H9 (cell line): Measurements from ENCODE around the gene S100A7. TPM values are rescaled to one million over a fixed set of nuclear protein-coding genes. Genes with fewer than 3 reads are reported as not detected.

Experiments used
- DNase-seq: peaks from one replicate; pipeline ENCODE4 v3.0.0-alpha.2; 2017
- H2AFZ ChIP-seq: one replicate; pipeline ENCODE4 v1.6.1; 2013; ENCODE audit warnings: mild to moderate bottlenecking, low read length, control low read depth, moderate library complexity
- H2AK5ac ChIP-seq: 2 replicates; pipeline ENCODE4 v1.6.1; 2013; ENCODE audit warnings: low read length, control low read depth, mixed read lengths; ENCODE audit not compliant: insufficient read length
- H2BK120ac ChIP-seq: one replicate; pipeline ENCODE4 v1.6.1; 2013; ENCODE audit warnings: low read depth, mild to moderate bottlenecking, low read length, control low read depth, inconsistent platforms; ENCODE audit not compliant: poor library complexity, severe bottlenecking
- H2BK12ac ChIP-seq: 2 replicates; pipeline ENCODE4 v1.6.1; 2013; ENCODE audit warnings: low read length, control low read depth, mixed read lengths, low read depth; ENCODE audit not compliant: insufficient read length
- H2BK15ac ChIP-seq: 2 replicates; pipeline ENCODE4 v1.6.1; 2013; ENCODE audit warnings: low read depth, low read length, control low read depth
- H2BK20ac ChIP-seq: one replicate; pipeline ENCODE4 v1.6.1; 2013; ENCODE audit warnings: low read depth, mild to moderate bottlenecking, low read length, control low read depth, inconsistent platforms; ENCODE audit not compliant: poor library complexity, severe bottlenecking
- H2BK5ac ChIP-seq: 2 replicates; pipeline ENCODE4 v1.6.1; 2013; ENCODE audit warnings: low read length, control low read depth, mixed read lengths; ENCODE audit not compliant: insufficient read length
- H3K14ac ChIP-seq: 2 replicates; pipeline ENCODE4 v1.6.1; 2013; ENCODE audit warnings: low read length, control low read depth; ENCODE audit not compliant: insufficient read depth
- H3K18ac ChIP-seq: 2 replicates; pipeline ENCODE4 v1.6.1; 2013; ENCODE audit warnings: low read depth, mild to moderate bottlenecking, mixed read lengths, low read length, control low read depth; ENCODE audit not compliant: insufficient read length
- H3K23ac ChIP-seq: 2 replicates; pipeline ENCODE4 v1.6.1; 2013; ENCODE audit warnings: low read length, control low read depth, mixed read lengths, low read depth; ENCODE audit not compliant: insufficient read length
- H3K23me2 ChIP-seq: 2 replicates; pipeline ENCODE4 v1.6.1; 2013; ENCODE audit warnings: low read depth, mild to moderate bottlenecking, mixed read lengths, low read length, control low read depth; ENCODE audit not compliant: insufficient read length, poor library complexity, severe bottlenecking
- H3K27ac ChIP-seq: 2 replicates; pipeline ENCODE4 v1.5.1; 2013; ENCODE audit warnings: low read length, control low read depth, mixed read lengths, low read depth; ENCODE audit not compliant: insufficient read length
- H3K27me3 ChIP-seq: 2 replicates; pipeline ENCODE4 v1.6.1; 2013; ENCODE audit warnings: low read length, control low read depth, inconsistent platforms; ENCODE audit not compliant: insufficient read depth
- H3K4ac ChIP-seq: 2 replicates; pipeline ENCODE4 v1.6.1; 2013; ENCODE audit warnings: low read depth, mild to moderate bottlenecking, control low read depth, inconsistent platforms, low read length, moderate library complexity
- H3K4me1 ChIP-seq: 2 replicates; pipeline ENCODE4 v1.6.1; 2013; ENCODE audit warnings: low read length, control low read depth, inconsistent platforms; ENCODE audit not compliant: insufficient read depth
- H3K4me2 ChIP-seq: 2 replicates; pipeline ENCODE4 v1.6.1; 2013; ENCODE audit warnings: low read length, control low read depth, mixed read lengths; ENCODE audit not compliant: insufficient read length, insufficient read depth
- H3K56ac ChIP-seq: 2 replicates; pipeline ENCODE4 v1.6.1; 2013; ENCODE audit warnings: low read depth, mild to moderate bottlenecking, mixed read lengths, low read length, control low read depth; ENCODE audit not compliant: insufficient read length
- H3K79me1 ChIP-seq: 2 replicates; pipeline ENCODE4 v1.6.1; 2013; ENCODE audit warnings: low read depth, mild to moderate bottlenecking, moderate library complexity, low read length, control low read depth, inconsistent platforms; ENCODE audit not compliant: insufficient read depth, poor library complexity, severe bottlenecking
- H3K79me2 ChIP-seq: 2 replicates; pipeline ENCODE4 v1.6.1; 2013; ENCODE audit warnings: low read length, control low read depth, inconsistent platforms; ENCODE audit not compliant: insufficient read depth
- H3K9ac ChIP-seq: 2 replicates; pipeline ENCODE4 v1.6.1; 2013; ENCODE audit warnings: low read length, control low read depth, mixed read lengths; ENCODE audit not compliant: insufficient read length; ENCODE audit errors: extremely low read depth
- H3K9me3 ChIP-seq: one replicate; pipeline ENCODE4 v1.6.1; 2013; ENCODE audit warnings: low read depth, low read length, inconsistent platforms; ENCODE audit not compliant: control insufficient read depth
- H3T11ph ChIP-seq: one replicate; pipeline ENCODE4 v1.6.1; 2013; ENCODE audit warnings: mild to moderate bottlenecking, low read length, control low read depth, inconsistent platforms
- H4K20me1 ChIP-seq: one replicate; pipeline ENCODE4 v1.6.1; 2013; ENCODE audit not compliant: control insufficient read depth, insufficient read length, insufficient read depth
- H4K5ac ChIP-seq: 2 replicates; pipeline ENCODE4 v1.6.1; 2013; ENCODE audit warnings: low read depth, mild to moderate bottlenecking, mixed read lengths, low read length, control low read depth; ENCODE audit not compliant: insufficient read length
- H4K8ac ChIP-seq: replicated peaks from 2 replicates; pipeline ENCODE4 v1.6.1; 2013; ENCODE audit warnings: low read length, control low read depth, mixed read lengths, low read depth; ENCODE audit not compliant: insufficient read length
- H4K91ac ChIP-seq: 2 replicates; pipeline ENCODE4 v1.6.1; 2013; ENCODE audit warnings: low read depth, mild to moderate bottlenecking, moderate library complexity, mixed read lengths, low read length, control low read depth; ENCODE audit not compliant: insufficient read length
- H3K27ac Mint-ChIP-seq, 3 experiments: 2 replicates in 2 of 3; 3 replicates in 1 of 3; pipeline ENCODE4 v1.8.0; 2020 to 2021; ENCODE audit warnings: mixed read lengths in 3 of 3, mild to moderate bottlenecking in 1 of 3, moderate library complexity in 1 of 3
- H3K27me3 Mint-ChIP-seq: 2 replicates; pipeline ENCODE4 v1.8.0; 2021; ENCODE audit warnings: low read depth, mild to moderate bottlenecking, moderate library complexity, mixed read lengths
- H3K36me3 Mint-ChIP-seq, 3 experiments: 2 replicates in 2 of 3; 3 replicates in 1 of 3; pipeline ENCODE4 v1.8.0; 2020 to 2021; ENCODE audit warnings: low read depth in 3 of 3, mixed read lengths in 3 of 3; ENCODE audit not compliant: insufficient read depth in 1 of 3
- H3K4me1 Mint-ChIP-seq, 2 experiments: 2 replicates each; pipeline ENCODE4 v1.8.0; 2020; ENCODE audit warnings: mixed read lengths in 2 of 2
- H3K4me3 Mint-ChIP-seq, 2 experiments: 2 replicates in 1 of 2; 3 replicates in 1 of 2; pipeline ENCODE4 v1.8.0; 2020 to 2021; ENCODE audit warnings: mild to moderate bottlenecking in 2 of 2, mixed read lengths in 2 of 2, moderate library complexity in 1 of 2
- H3K9me3 Mint-ChIP-seq, 2 experiments: 2 replicates in 1 of 2; 3 replicates in 1 of 2; pipeline ENCODE4 v1.8.0; 2020; ENCODE audit warnings: mild to moderate bottlenecking in 2 of 2, mixed read lengths in 2 of 2, moderate library complexity in 1 of 2
- CTCF ChIP-seq: fragments of 200-600 bp; sonication (generic); conservative IDR thresholded peaks from 3 replicates; pipeline ENCODE4 v1.8.0; 2021; ENCODE audit warnings: antibody characterized with exemption, mild to moderate bottlenecking
- WGBS: extraction: QIAGEN DNeasy Blood & Tissue Kit; methylation state at CpG from one replicate; pipeline ENCODE4 v1.1.7; 2013; ENCODE audit warnings: missing lambda C conversion rate, low lambda C conversion rate, mixed read lengths; ENCODE audit not compliant: insufficient read length; ENCODE audit errors: extremely low coverage; 5-methylcytosine and 5-hydroxymethylcytosine counted together
- total RNA-seq: library from RNA; stranded (reverse); gene quantifications from 2 replicates; pipeline ENCODE4 v1.2.1, GENCODE V29; 2021

The S100A7 gene
- total RNA-seq, 1 experiment from 2014 or later, result not detected

GRCh38 chr1:153441238-153441755 lies 19.2 kb downstream of the S100A7 start:
- H3K27me3 Mint-ChIP-seq, result peaks cover 26% of the 10 kb centered on the region
- Histone ChIP-seq H3K4me1 (no peaks in the 10 kb centered on the region), H2BK120ac (no peak overlapping the region), H3K4me2 (no peak overlapping the region), H3K79me2 (no peaks in the 10 kb centered on the region), H4K91ac (no peak overlapping the region), H3K4ac (no peak overlapping the region), H3K23ac (no peak overlapping the region), H2BK5ac (no peak overlapping the region), H3K9ac (no peak overlapping the region), H3T11ph (no peak overlapping the region), H4K20me1 (no peaks in the 10 kb centered on the region), H2BK20ac (no peak overlapping the region), H3K9me3 (no peaks in the 10 kb centered on the region), H2BK15ac (no peak overlapping the region), H3K14ac (no peak overlapping the region), H3K27ac (no peak overlapping the region), H2AFZ (no peak overlapping the region), H2AK5ac (no peak overlapping the region), H4K5ac (no peak overlapping the region), H4K8ac (no peak overlapping the region), H3K79me1 (no peaks in the 10 kb centered on the region), H3K23me2 (no peaks in the 10 kb centered on the region), H3K27me3 (no peaks in the 10 kb centered on the region), H3K56ac (no peak overlapping the region), H2BK12ac (no peak overlapping the region), H3K18ac (no peak overlapping the region)
- no peak for DNase-seq
- TF ChIP-seq CTCF, result no peak
- no peaks in the 10 kb centered on the region; a peak in 1 of 5 replicates for H3K9me3 Mint-ChIP-seq
- no peak overlapping the region for H3K4me3 Mint-ChIP-seq
- WGBS, result no CpG with 5 or more reads among the region's 9 CpGs
- no peaks in the 10 kb centered on the region for H3K4me1 Mint-ChIP-seq
- no peaks in the 10 kb centered on the region for H3K36me3 Mint-ChIP-seq
- H3K27ac Mint-ChIP-seq, result no peak overlapping the region
